WTC11 (cell line): Measurements from ENCODE around the gene MARCHF10. TPM values are rescaled to one million over a fixed set of nuclear protein-coding genes. Genes with fewer than 3 reads are reported as not detected.

Source experiments
- ATAC-seq: fragments of 200-7000 bp; cut with Tn5 transposase; 2 replicates; pipeline ENCODE4 v1.10.0; 2021; ENCODE audit warnings: mild to moderate bottlenecking, moderate library complexity
- CTCF ChIA-PET: fragments of 300-600 bp; sonication (Branson Sonifier 250); formaldehyde crosslinking; loops from one replicate; lab custom pipeline; 2021; ENCODE audit warnings: antibody characterized with exemption; lab: Charles Lee
- POLR2A ChIA-PET: fragments of 350-600 bp; sonication (Branson Sonifier 250); formaldehyde crosslinking; loops from one replicate; lab custom pipeline; 2021; ENCODE audit warnings: antibody characterized with exemption; lab: Charles Lee
- DNase-seq: peaks from one replicate; pipeline ENCODE4 v3.0.0; 2021; ENCODE audit warnings: low spot score
- H3K27ac Mint-ChIP-seq: 2 replicates; pipeline ENCODE4 v1.8.0; 2021; ENCODE audit warnings: mixed read lengths
- H3K27me3 Mint-ChIP-seq: 2 replicates; pipeline ENCODE4 v1.8.0; 2021; ENCODE audit warnings: low read depth, mild to moderate bottlenecking, moderate library complexity, mixed read lengths
- H3K36me3 Mint-ChIP-seq: 2 replicates; pipeline ENCODE4 v1.8.0; 2021; ENCODE audit warnings: mixed read lengths
- H3K4me1 Mint-ChIP-seq: 2 replicates; pipeline ENCODE4 v1.8.0; 2022; ENCODE audit warnings: mixed read lengths
- H3K4me3 Mint-ChIP-seq: 2 replicates; pipeline ENCODE4 v1.8.0; 2021; ENCODE audit warnings: mild to moderate bottlenecking, moderate library complexity, mixed read lengths
- H3K9me3 Mint-ChIP-seq: 2 replicates; pipeline ENCODE4 v1.8.0; 2021; ENCODE audit warnings: mixed read lengths
- CBFB ChIP-seq: sonication (generic); formaldehyde crosslinking; IDR thresholded peaks from 2 replicates; pipeline ENCODE4 v1.8.1; 2022; ENCODE audit warnings: mild to moderate bottlenecking, low read depth, missing genetic modification reagents
- ELF4 ChIP-seq: sonication (generic); formaldehyde crosslinking; IDR thresholded peaks from 2 replicates; pipeline ENCODE4 v1.8.1; 2022; ENCODE audit warnings: low read depth, mild to moderate bottlenecking, moderate library complexity, missing genetic modification reagents
- ESRRA ChIP-seq: sonication (generic); formaldehyde crosslinking; IDR thresholded peaks from 2 replicates; pipeline ENCODE4 v1.8.1; 2022; ENCODE audit warnings: mild to moderate bottlenecking, missing genetic modification reagents, borderline replicate concordance
- FOXJ3 ChIP-seq: sonication (generic); formaldehyde crosslinking; IDR thresholded peaks from 2 replicates; pipeline ENCODE4 v1.9.0; 2021; ENCODE audit warnings: missing genetic modification reagents, mild to moderate bottlenecking, borderline replicate concordance
- FOXK1 ChIP-seq: sonication (generic); formaldehyde crosslinking; IDR thresholded peaks from 2 replicates; pipeline ENCODE4 v1.8.0; 2022; ENCODE audit warnings: mild to moderate bottlenecking, moderate library complexity, missing genetic modification reagents
- FOXP1 ChIP-seq: sonication (generic); formaldehyde crosslinking; IDR thresholded peaks from 2 replicates; pipeline ENCODE4 v1.8.0; 2022; ENCODE audit warnings: missing genetic modification reagents, mild to moderate bottlenecking, moderate library complexity, borderline replicate concordance
- GABPB1 ChIP-seq: sonication (generic); formaldehyde crosslinking; IDR thresholded peaks from 2 replicates; pipeline ENCODE4 v1.8.1; 2023; ENCODE audit warnings: mild to moderate bottlenecking, missing genetic modification reagents
- GTF2I ChIP-seq: fragments of 250-450 bp; sonication (Bioruptor Pico); conservative IDR thresholded peaks from 2 replicates; pipeline ENCODE4 v1.4.0; 2021; ENCODE audit warnings: mild to moderate bottlenecking
- NFE2L1 ChIP-seq: sonication (generic); formaldehyde crosslinking; IDR thresholded peaks from 2 replicates; pipeline ENCODE4 v1.8.1; 2023; ENCODE audit warnings: missing genetic modification reagents
- NR2C2 ChIP-seq: sonication (generic); formaldehyde crosslinking; IDR thresholded peaks from 2 replicates; pipeline ENCODE4 v1.8.0; 2022; ENCODE audit warnings: mild to moderate bottlenecking, missing genetic modification reagents
- OVOL2 ChIP-seq: fragments of 250-450 bp; sonication (Bioruptor Pico); IDR thresholded peaks from 2 replicates; pipeline ENCODE4 v1.9.0; 2021; ENCODE audit warnings: mild to moderate bottlenecking, borderline replicate concordance
- SMAD4 ChIP-seq: sonication (generic); formaldehyde crosslinking; IDR thresholded peaks from 2 replicates; pipeline ENCODE4 v1.8.0; 2022; ENCODE audit warnings: mild to moderate bottlenecking, missing genetic modification reagents
- SP1 ChIP-seq: sonication (generic); formaldehyde crosslinking; conservative IDR thresholded peaks from 2 replicates; pipeline ENCODE4 v1.8.1; 2022; ENCODE audit warnings: missing genetic modification reagents
- TP53 ChIP-seq: sonication (generic); formaldehyde crosslinking; IDR thresholded peaks from 2 replicates; pipeline ENCODE4 v1.8.1; 2023; ENCODE audit warnings: mild to moderate bottlenecking, missing genetic modification reagents
- ZNF219 ChIP-seq: sonication (generic); formaldehyde crosslinking; IDR thresholded peaks from 2 replicates; pipeline ENCODE4 v1.8.0; 2023; ENCODE audit warnings: missing genetic modification reagents, mild to moderate bottlenecking, borderline replicate concordance
- ZNF317 ChIP-seq: sonication (generic); formaldehyde crosslinking; IDR thresholded peaks from 2 replicates; pipeline ENCODE4 v1.8.1; 2023; ENCODE audit warnings: low read depth, mild to moderate bottlenecking, moderate library complexity, missing genetic modification reagents, borderline replicate concordance
- ZNF671 ChIP-seq: fragments of 250-450 bp; sonication (Bioruptor Pico); IDR thresholded peaks from 2 replicates; pipeline ENCODE4 v1.8.0; 2021; ENCODE audit warnings: mild to moderate bottlenecking
- total RNA-seq: library from RNA; stranded (reverse); gene quantifications from 3 replicates; pipeline ENCODE4 v1.2.3, GENCODE V29; 2021
- TF ChIP-seq, protein P1 (sequence below): sonication (generic); formaldehyde crosslinking; conservative IDR thresholded peaks from 2 replicates; pipeline ENCODE4 v1.8.1; 2023; ENCODE audit warnings: mild to moderate bottlenecking, low read depth, missing genetic modification reagents, moderate library complexity
- TF ChIP-seq, protein P2 (sequence below): sonication (generic); formaldehyde crosslinking; IDR thresholded peaks from 2 replicates; pipeline ENCODE4 v1.8.0; 2023; ENCODE audit warnings: mild to moderate bottlenecking, missing genetic modification reagents
- TF ChIP-seq, protein P3 (sequence below): sonication (generic); formaldehyde crosslinking; IDR thresholded peaks from 2 replicates; pipeline ENCODE4 v1.8.1; 2023; ENCODE audit warnings: mild to moderate bottlenecking, missing genetic modification reagents
- TF ChIP-seq, protein P4 (sequence below): sonication (generic); formaldehyde crosslinking; IDR thresholded peaks from 2 replicates; pipeline ENCODE4 v1.8.0; 2022; ENCODE audit warnings: mild to moderate bottlenecking, missing genetic modification reagents
- TF ChIP-seq, protein P5 (sequence below): sonication (generic); formaldehyde crosslinking; IDR thresholded peaks from 2 replicates; pipeline ENCODE4 v1.8.1; 2022; ENCODE audit warnings: mild to moderate bottlenecking, moderate library complexity, missing genetic modification reagents
- TF ChIP-seq, protein P6 (sequence below): fragments of 250-450 bp; sonication (Bioruptor Pico); IDR thresholded peaks from 2 replicates; pipeline ENCODE4 v2.1.2; 2022; ENCODE audit warnings: mild to moderate bottlenecking, moderate library complexity
- TF ChIP-seq, protein P7 (sequence below): sonication (generic); formaldehyde crosslinking; IDR thresholded peaks from 2 replicates; pipeline ENCODE4 v1.8.1; 2023; ENCODE audit warnings: mild to moderate bottlenecking, missing genetic modification reagents

Gene MARCHF10
- total RNA-seq, 1 experiment from 2014 or later, result 1.0 TPM

DNA sequence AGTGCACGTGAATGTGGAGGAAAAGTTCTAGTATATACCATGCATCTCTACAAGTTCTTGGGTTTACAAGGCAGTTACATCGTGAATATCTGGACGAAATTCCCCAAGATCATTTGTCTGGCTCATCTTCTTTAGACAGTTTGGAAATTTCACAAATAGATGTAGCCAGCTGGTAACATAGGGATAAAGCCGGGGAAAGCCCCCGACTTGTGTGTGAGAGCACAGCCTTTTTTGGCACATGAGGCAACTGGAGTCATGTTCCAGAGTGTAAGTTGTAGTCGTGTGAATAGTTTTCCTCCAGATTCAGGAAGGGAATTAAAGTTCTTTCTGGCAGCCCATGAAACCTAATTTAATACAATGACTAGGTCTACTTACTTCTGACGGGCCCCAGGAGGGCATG lies 62.3 kb downstream of the MARCHF10 start (continued):
- TF ChIP-seq GTF2I, result no peak

DNA sequence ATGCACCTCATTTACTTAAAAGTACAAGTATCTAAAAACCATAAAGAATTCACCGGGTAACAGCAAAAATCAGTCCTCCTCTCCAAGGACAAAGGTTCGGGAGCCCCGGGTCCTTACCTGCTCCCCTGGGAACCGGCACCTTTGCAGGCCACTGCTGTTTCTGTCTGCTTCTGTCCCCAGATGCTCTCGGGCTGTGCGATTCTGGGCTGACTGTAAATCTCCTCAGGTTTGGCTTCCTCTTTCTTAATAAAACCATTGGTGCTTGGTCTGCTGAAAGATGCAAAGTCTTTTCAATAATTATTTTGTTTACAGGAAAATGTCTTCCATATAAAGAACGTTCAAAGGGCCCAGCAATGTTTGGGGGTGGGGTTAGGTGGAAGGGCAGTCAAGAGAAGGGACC lies 63.9 kb downstream of the MARCHF10 start:
- ChIA-PET CTCF (no interaction called here), POLR2A (interaction anchor here (0.7 kb wide), 1 partner anchor 11 kb away, joined by 5 read pairs; no protein-coding TSS in a partner anchor)
- no peak for ATAC-seq
- H3K36me3 Mint-ChIP-seq, result no peaks in the 10 kb centered on the region
- no peak overlapping the region for H3K4me3 Mint-ChIP-seq
- H3K4me1 Mint-ChIP-seq, result peaks cover 18% of the 10 kb centered on the region
- TF ChIP-seq CBFB (CRISPR knock-in tag), result no peak
- TF ChIP-seq, protein P1, sequence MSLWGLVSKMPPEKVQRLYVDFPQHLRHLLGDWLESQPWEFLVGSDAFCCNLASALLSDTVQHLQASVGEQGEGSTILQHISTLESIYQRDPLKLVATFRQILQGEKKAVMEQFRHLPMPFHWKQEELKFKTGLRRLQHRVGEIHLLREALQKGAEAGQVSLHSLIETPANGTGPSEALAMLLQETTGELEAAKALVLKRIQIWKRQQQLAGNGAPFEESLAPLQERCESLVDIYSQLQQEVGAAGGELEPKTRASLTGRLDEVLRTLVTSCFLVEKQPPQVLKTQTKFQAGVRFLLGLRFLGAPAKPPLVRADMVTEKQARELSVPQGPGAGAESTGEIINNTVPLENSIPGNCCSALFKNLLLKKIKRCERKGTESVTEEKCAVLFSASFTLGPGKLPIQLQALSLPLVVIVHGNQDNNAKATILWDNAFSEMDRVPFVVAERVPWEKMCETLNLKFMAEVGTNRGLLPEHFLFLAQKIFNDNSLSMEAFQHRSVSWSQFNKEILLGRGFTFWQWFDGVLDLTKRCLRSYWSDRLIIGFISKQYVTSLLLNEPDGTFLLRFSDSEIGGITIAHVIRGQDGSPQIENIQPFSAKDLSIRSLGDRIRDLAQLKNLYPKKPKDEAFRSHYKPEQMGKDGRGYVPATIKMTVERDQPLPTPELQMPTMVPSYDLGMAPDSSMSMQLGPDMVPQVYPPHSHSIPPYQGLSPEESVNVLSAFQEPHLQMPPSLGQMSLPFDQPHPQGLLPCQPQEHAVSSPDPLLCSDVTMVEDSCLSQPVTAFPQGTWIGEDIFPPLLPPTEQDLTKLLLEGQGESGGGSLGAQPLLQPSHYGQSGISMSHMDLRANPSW (CRISPR knock-in tag), result no peak
- no peak for TF ChIP-seq SMAD4 (CRISPR knock-in tag)
- TF ChIP-seq, protein P2, sequence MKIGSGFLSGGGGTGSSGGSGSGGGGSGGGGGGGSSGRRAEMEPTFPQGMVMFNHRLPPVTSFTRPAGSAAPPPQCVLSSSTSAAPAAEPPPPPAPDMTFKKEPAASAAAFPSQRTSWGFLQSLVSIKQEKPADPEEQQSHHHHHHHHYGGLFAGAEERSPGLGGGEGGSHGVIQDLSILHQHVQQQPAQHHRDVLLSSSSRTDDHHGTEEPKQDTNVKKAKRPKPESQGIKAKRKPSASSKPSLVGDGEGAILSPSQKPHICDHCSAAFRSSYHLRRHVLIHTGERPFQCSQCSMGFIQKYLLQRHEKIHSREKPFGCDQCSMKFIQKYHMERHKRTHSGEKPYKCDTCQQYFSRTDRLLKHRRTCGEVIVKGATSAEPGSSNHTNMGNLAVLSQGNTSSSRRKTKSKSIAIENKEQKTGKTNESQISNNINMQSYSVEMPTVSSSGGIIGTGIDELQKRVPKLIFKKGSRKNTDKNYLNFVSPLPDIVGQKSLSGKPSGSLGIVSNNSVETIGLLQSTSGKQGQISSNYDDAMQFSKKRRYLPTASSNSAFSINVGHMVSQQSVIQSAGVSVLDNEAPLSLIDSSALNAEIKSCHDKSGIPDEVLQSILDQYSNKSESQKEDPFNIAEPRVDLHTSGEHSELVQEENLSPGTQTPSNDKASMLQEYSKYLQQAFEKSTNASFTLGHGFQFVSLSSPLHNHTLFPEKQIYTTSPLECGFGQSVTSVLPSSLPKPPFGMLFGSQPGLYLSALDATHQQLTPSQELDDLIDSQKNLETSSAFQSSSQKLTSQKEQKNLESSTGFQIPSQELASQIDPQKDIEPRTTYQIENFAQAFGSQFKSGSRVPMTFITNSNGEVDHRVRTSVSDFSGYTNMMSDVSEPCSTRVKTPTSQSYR (CRISPR knock-in tag), result no peak
- no peak for TF ChIP-seq ZNF671
- TF ChIP-seq SP1 (CRISPR knock-in tag), result no peak
- TF ChIP-seq ESRRA (CRISPR knock-in tag), result no peak
- TF ChIP-seq TP53 (CRISPR knock-in tag), result no peak
- TF ChIP-seq ZNF219 (CRISPR knock-in tag), result no peak
- no peak for TF ChIP-seq ELF4
- TF ChIP-seq, protein P3, sequence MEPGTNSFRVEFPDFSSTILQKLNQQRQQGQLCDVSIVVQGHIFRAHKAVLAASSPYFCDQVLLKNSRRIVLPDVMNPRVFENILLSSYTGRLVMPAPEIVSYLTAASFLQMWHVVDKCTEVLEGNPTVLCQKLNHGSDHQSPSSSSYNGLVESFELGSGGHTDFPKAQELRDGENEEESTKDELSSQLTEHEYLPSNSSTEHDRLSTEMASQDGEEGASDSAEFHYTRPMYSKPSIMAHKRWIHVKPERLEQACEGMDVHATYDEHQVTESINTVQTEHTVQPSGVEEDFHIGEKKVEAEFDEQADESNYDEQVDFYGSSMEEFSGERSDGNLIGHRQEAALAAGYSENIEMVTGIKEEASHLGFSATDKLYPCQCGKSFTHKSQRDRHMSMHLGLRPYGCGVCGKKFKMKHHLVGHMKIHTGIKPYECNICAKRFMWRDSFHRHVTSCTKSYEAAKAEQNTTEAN (CRISPR knock-in tag), result no peak
- TF ChIP-seq OVOL2 (CRISPR knock-in tag), result no peak
- no peak for TF ChIP-seq NFE2L1 (CRISPR knock-in tag)
- no peak for DNase-seq
- H3K9me3 Mint-ChIP-seq, result no peaks in the 10 kb centered on the region
- H3K27me3 Mint-ChIP-seq, result no peaks in the 10 kb centered on the region; the same call in 1 of the 2 replicates
- no peak overlapping the region for H3K27ac Mint-ChIP-seq

DNA sequence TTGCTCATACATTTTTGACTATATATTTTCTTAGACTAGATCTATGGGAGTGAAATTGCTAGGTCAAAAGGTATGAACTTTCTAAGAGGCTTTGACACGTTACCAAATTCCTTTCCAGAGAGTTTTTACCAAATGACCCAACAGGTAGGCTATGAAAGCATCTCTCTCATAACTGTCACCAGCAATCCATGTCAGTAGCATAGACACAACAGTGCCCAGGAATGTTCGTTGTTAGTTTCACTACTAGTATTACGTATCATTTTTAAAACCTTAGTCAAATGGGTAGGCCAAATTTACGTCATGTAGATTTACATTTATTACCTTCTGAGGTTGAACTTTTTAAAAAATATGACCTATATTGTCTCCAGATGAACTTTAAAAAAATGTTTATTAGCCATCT lies 66.8 kb downstream of the MARCHF10 start:
- DNase-seq (no peak), ATAC-seq (no peak)
- Mint-ChIP-seq H3K27me3 (no peaks in the 10 kb centered on the region; the same call in 1 of the 2 replicates), H3K36me3 (no peaks in the 10 kb centered on the region), H3K9me3 (no peaks in the 10 kb centered on the region), H3K27ac (no peak overlapping the region), H3K4me1 (peaks cover 29% of the 10 kb centered on the region), H3K4me3 (no peak overlapping the region)
- ChIA-PET POLR2A (no interaction called here), CTCF (no interaction called here)
- TF ChIP-seq, protein P4, sequence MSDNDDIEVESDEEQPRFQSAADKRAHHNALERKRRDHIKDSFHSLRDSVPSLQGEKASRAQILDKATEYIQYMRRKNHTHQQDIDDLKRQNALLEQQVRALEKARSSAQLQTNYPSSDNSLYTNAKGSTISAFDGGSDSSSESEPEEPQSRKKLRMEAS (CRISPR knock-in tag), result no peak
- TF ChIP-seq, protein P5, sequence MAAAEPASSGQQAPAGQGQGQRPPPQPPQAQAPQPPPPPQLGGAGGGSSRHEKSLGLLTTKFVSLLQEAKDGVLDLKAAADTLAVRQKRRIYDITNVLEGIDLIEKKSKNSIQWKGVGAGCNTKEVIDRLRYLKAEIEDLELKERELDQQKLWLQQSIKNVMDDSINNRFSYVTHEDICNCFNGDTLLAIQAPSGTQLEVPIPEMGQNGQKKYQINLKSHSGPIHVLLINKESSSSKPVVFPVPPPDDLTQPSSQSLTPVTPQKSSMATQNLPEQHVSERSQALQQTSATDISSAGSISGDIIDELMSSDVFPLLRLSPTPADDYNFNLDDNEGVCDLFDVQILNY (CRISPR knock-in tag), result no peak
- no peak for TF ChIP-seq ZNF317 (CRISPR knock-in tag)
- TF ChIP-seq, protein P6, sequence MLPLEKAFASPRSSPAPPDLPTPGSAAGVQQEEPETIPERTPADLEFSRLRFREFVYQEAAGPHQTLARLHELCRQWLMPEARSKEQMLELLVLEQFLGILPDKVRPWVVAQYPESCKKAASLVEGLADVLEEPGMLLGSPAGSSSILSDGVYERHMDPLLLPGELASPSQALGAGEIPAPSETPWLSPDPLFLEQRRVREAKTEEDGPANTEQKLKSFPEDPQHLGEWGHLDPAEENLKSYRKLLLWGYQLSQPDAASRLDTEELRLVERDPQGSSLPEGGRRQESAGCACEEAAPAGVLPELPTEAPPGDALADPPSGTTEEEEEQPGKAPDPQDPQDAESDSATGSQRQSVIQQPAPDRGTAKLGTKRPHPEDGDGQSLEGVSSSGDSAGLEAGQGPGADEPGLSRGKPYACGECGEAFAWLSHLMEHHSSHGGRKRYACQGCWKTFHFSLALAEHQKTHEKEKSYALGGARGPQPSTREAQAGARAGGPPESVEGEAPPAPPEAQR (CRISPR knock-in tag), result no peak
- no peak for TF ChIP-seq FOXP1
- TF ChIP-seq FOXK1, result no peak
- TF ChIP-seq FOXJ3 (CRISPR knock-in tag), result no peak
- TF ChIP-seq, protein P7, sequence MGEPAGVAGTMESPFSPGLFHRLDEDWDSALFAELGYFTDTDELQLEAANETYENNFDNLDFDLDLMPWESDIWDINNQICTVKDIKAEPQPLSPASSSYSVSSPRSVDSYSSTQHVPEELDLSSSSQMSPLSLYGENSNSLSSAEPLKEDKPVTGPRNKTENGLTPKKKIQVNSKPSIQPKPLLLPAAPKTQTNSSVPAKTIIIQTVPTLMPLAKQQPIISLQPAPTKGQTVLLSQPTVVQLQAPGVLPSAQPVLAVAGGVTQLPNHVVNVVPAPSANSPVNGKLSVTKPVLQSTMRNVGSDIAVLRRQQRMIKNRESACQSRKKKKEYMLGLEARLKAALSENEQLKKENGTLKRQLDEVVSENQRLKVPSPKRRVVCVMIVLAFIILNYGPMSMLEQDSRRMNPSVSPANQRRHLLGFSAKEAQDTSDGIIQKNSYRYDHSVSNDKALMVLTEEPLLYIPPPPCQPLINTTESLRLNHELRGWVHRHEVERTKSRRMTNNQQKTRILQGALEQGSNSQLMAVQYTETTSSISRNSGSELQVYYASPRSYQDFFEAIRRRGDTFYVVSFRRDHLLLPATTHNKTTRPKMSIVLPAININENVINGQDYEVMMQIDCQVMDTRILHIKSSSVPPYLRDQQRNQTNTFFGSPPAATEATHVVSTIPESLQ (CRISPR knock-in tag), result no peak
- TF ChIP-seq NR2C2 (CRISPR knock-in tag), result no peak
- TF ChIP-seq GABPB1, result no peak
